Measurements from ENCODE around the gene PTPRG.

Gene PTPRG

DNA sequence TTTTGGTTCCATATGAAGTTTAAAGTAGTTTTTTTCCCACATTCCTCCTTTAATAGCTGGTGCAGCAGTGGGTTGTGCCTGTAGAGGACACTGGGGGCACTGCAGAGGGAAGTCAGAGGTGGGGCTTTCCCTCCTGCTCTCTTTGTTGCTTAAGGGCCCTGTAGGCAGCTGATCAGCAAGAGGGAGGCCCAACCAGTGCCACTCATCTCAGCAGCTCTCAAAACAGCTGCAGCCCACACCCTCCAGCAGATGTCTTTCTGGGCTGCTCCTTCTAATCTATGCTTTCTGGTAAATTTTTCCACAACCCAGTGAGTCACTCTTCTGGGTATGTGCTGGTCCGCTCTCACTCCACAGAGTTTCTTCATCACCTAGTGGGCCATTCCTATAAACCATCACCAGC lies 548.2 kb downstream of the PTPRG start:
- TF ChIP-seq TAF1 (IDR thresholded peaks at IDR 0.05; ENCODE audit: borderline replicate concordance, insufficient read depth, low read length) (no peak), SIN3A (IDR thresholded peaks at IDR 0.05; ENCODE audit: borderline replicate concordance, insufficient read depth, low read length) (no peak), POLR2AphosphoS5 (IDR thresholded peaks at IDR 0.05; ENCODE audit: low read depth, low read length) (no peak), FOXP2 (optimal IDR thresholded peaks at IDR 0.05; ENCODE audit: borderline replicate concordance, extremely low read depth, extremely low read length, insufficient read depth) (no peak)
- TF ChIP-seq, protein P1, sequence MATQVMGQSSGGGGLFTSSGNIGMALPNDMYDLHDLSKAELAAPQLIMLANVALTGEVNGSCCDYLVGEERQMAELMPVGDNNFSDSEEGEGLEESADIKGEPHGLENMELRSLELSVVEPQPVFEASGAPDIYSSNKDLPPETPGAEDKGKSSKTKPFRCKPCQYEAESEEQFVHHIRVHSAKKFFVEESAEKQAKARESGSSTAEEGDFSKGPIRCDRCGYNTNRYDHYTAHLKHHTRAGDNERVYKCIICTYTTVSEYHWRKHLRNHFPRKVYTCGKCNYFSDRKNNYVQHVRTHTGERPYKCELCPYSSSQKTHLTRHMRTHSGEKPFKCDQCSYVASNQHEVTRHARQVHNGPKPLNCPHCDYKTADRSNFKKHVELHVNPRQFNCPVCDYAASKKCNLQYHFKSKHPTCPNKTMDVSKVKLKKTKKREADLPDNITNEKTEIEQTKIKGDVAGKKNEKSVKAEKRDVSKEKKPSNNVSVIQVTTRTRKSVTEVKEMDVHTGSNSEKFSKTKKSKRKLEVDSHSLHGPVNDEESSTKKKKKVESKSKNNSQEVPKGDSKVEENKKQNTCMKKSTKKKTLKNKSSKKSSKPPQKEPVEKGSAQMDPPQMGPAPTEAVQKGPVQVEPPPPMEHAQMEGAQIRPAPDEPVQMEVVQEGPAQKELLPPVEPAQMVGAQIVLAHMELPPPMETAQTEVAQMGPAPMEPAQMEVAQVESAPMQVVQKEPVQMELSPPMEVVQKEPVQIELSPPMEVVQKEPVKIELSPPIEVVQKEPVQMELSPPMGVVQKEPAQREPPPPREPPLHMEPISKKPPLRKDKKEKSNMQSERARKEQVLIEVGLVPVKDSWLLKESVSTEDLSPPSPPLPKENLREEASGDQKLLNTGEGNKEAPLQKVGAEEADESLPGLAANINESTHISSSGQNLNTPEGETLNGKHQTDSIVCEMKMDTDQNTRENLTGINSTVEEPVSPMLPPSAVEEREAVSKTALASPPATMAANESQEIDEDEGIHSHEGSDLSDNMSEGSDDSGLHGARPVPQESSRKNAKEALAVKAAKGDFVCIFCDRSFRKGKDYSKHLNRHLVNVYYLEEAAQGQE (IDR thresholded peaks at IDR 0.05; ENCODE audit: insufficient read depth in 1 of 2, low read depth in 2 of 2, low read length in 2 of 2): no peak

DNA sequence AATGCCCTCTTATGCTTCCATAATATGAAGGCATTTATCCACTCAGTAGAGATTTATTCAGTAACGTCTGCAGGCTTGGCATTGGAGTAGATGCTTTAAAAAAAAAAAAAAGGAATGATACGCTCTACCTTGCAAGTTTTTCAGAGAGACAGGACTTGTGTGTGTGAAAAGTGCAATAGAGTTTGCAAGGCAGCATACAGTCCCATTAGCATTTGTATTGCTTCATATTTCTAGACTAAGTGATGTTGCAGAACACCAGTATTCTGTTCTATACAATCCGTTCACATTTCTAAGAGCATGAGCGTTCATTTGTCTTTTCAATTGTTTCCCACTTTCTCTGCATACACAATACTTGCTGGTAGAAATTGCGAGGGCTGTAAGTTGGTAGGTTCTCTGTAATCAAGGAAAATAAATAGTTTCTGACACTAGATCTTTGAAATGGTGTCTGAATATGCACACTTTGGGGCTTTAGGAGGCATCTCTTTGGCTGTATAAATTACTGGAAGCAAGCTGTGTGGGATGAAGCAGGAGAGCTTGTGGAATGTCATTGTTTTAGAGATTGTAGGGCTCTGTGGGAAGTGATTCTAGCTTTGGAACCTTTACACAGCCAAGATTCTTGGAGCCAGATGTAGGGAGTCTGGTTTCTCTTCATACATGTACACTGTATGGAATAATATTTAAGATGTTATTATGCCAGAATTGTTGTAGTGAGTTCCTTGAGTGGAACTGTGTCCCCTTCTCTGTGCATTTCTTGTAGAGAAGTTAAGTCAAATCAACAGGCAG lies 549.3 kb downstream of the PTPRG start:
- TF ChIP-seq SIN3A (IDR thresholded peaks at IDR 0.05; ENCODE audit: borderline replicate concordance, insufficient read depth, low read length) (no peak), TAF1 (IDR thresholded peaks at IDR 0.05; ENCODE audit: borderline replicate concordance, insufficient read depth, low read length) (no peak), POLR2AphosphoS5 (IDR thresholded peaks at IDR 0.05; ENCODE audit: low read depth, low read length) (no peak), FOXP2 (optimal IDR thresholded peaks at IDR 0.05; ENCODE audit: borderline replicate concordance, extremely low read depth, extremely low read length, insufficient read depth) (no peak)
- TF ChIP-seq, protein P1 (IDR thresholded peaks at IDR 0.05; ENCODE audit: insufficient read depth in 1 of 2, low read depth in 2 of 2, low read length in 2 of 2): no peak

DNA sequence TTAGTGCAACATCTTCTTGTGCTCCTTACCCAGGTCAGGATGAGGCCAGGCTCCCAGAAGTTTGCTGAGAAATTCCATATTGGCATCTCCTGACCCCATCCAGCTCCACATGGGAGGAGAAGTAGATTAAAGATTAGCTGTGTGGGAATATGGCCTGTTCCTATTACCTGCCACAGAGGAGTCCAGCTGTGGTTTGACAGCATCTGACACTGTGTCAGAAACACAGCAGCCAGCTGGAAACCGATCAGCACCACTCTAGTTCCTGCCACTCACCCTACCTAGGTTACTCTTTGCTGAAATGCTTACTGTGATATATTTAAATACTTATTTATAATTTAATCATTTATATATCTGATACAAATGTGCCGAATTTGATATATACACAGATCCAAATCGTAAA lies 551.7 kb downstream of the PTPRG start:
- TF ChIP-seq, protein P1 (IDR thresholded peaks at IDR 0.05; ENCODE audit: insufficient read depth in 1 of 2, low read depth in 2 of 2, low read length in 2 of 2): no peak
- TF ChIP-seq POLR2AphosphoS5 (IDR thresholded peaks at IDR 0.05; ENCODE audit: low read depth, low read length) (no peak), FOXP2 (optimal IDR thresholded peaks at IDR 0.05; ENCODE audit: borderline replicate concordance, extremely low read depth, extremely low read length, insufficient read depth) (no peak), SIN3A (IDR thresholded peaks at IDR 0.05; ENCODE audit: borderline replicate concordance, insufficient read depth, low read length) (no peak), TAF1 (IDR thresholded peaks at IDR 0.05; ENCODE audit: borderline replicate concordance, insufficient read depth, low read length) (no peak)

DNA sequence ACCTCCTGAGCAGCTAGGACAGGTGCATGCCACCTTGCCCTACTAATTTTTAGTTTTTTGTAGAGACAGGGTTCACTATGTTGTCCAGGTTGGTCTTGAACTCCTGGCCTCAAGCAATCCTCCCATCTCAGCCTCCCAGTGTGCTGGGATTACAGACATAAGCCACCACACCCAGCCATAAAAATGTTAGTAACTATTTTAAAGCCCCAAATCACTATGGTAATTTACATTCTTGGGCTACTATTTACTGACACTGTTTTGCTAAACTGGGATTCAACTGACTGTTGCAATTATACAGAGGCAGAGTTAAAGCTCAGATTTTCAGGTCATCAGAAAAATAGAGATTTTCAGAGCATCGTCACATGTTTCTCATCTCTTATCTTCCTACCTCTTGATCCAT lies 553.4 kb downstream of the PTPRG start:
- TF ChIP-seq SIN3A (IDR thresholded peaks at IDR 0.05; ENCODE audit: borderline replicate concordance, insufficient read depth, low read length) (no peak), FOXP2 (optimal IDR thresholded peaks at IDR 0.05; ENCODE audit: borderline replicate concordance, extremely low read depth, extremely low read length, insufficient read depth) (no peak), TAF1 (IDR thresholded peaks at IDR 0.05; ENCODE audit: borderline replicate concordance, insufficient read depth, low read length) (no peak), POLR2AphosphoS5 (IDR thresholded peaks at IDR 0.05; ENCODE audit: low read depth, low read length) (no peak)
- TF ChIP-seq, protein P1 (IDR thresholded peaks at IDR 0.05; ENCODE audit: insufficient read depth in 1 of 2, low read depth in 2 of 2, low read length in 2 of 2): no peak

Measured in PFSK-1 (cell line).